SK-N-SH treated with all-trans-retinoic acid at 6 μM for 48 hours (cell line): Measurements from ENCODE around the gene TMEM214.

Experiments used
- ATAC-seq: fragments of 200-7000 bp; cut with Tn5 transposase; 3 replicates; pipeline ENCODE4 v1.9.1; 2020; ENCODE audit warnings: mild to moderate bottlenecking, moderate library complexity
- ARNTL ChIP-seq: fragments of 450-650 bp; formaldehyde crosslinking; IDR thresholded peaks from 2 replicates; pipeline ENCODE4 v1.5.0; 2020; ENCODE audit warnings: low read depth, mild to moderate bottlenecking, moderate library complexity, borderline replicate concordance
- CREB5 ChIP-seq: fragments of 250-450 bp; sonication (Bioruptor Pico); IDR thresholded peaks from 2 replicates; pipeline ENCODE4 v1.5.1; 2020; ENCODE audit warnings: low read depth, mild to moderate bottlenecking, moderate library complexity
- CSDC2 ChIP-seq: fragments of 250-450 bp; sonication (Bioruptor Pico); IDR thresholded peaks from 2 replicates; pipeline ENCODE4 v1.5.0; 2020; ENCODE audit warnings: mild to moderate bottlenecking, moderate library complexity
- CSRNP3 ChIP-seq: fragments of 250-450 bp; sonication (Bioruptor Pico); IDR thresholded peaks from 2 replicates; pipeline ENCODE4 v1.5.1; 2021; ENCODE audit warnings: mild to moderate bottlenecking, moderate library complexity
- ESRRG ChIP-seq: fragments of 250-450 bp; sonication (Bioruptor Pico); IDR thresholded peaks from 2 replicates; pipeline ENCODE4 v1.6.1; 2021; ENCODE audit warnings: mild to moderate bottlenecking
- GLIS3 ChIP-seq: fragments of 250-450 bp; sonication (Bioruptor Pico); IDR thresholded peaks from 2 replicates; pipeline ENCODE4 v1.5.0; 2020; ENCODE audit warnings: mild to moderate bottlenecking, moderate library complexity
- ISL1 ChIP-seq: fragments of 250-450 bp; sonication (Bioruptor Pico); IDR thresholded peaks from 2 replicates; pipeline ENCODE4 v2.1.2; 2022; ENCODE audit warnings: mild to moderate bottlenecking, moderate library complexity
- OSR1 ChIP-seq: fragments of 250-450 bp; sonication (Bioruptor Pico); IDR thresholded peaks from 2 replicates; pipeline ENCODE4 v1.8.0; 2022; ENCODE audit warnings: moderate library complexity, mild to moderate bottlenecking, inconsistent platforms
- PATZ1 ChIP-seq: fragments of 250-450 bp; sonication (Bioruptor Pico); IDR thresholded peaks from 2 replicates; pipeline ENCODE4 v1.8.0; 2020; ENCODE audit warnings: mild to moderate bottlenecking, moderate library complexity, borderline replicate concordance
- POU6F1 ChIP-seq: fragments of 250-450 bp; sonication (Bioruptor Pico); IDR thresholded peaks from 2 replicates; pipeline ENCODE4 v1.8.0; 2021; ENCODE audit warnings: low read depth, mild to moderate bottlenecking, moderate library complexity, borderline replicate concordance
- SNAI2 ChIP-seq: fragments of 250-450 bp; sonication (Bioruptor Pico); IDR thresholded peaks from 2 replicates; pipeline ENCODE4 v1.5.0; 2020; ENCODE audit warnings: mild to moderate bottlenecking, moderate library complexity
- TCF4 ChIP-seq: fragments of 250-450 bp; sonication (Bioruptor Pico); IDR thresholded peaks from 2 replicates; pipeline ENCODE4 v1.8.0; 2021; ENCODE audit warnings: mild to moderate bottlenecking, moderate library complexity, borderline replicate concordance
- TOX ChIP-seq: fragments of 250-450 bp; sonication (Bioruptor Pico); IDR thresholded peaks from 2 replicates; pipeline ENCODE4 v1.8.0; 2021; ENCODE audit warnings: mild to moderate bottlenecking, moderate library complexity, borderline replicate concordance
- TSHZ2 ChIP-seq: fragments of 250-450 bp; sonication (Bioruptor Pico); IDR thresholded peaks from 2 replicates; pipeline ENCODE4 v1.5.0; 2020; ENCODE audit warnings: mild to moderate bottlenecking, moderate library complexity
- ZFP3 ChIP-seq: fragments of 250-450 bp; sonication (Bioruptor Pico); IDR thresholded peaks from 2 replicates; pipeline ENCODE4 v1.5.0; 2020; ENCODE audit warnings: mild to moderate bottlenecking, moderate library complexity
- ZFP30 ChIP-seq: fragments of 450-650 bp; formaldehyde crosslinking; IDR thresholded peaks from 2 replicates; pipeline ENCODE4 v1.5.0; 2022; ENCODE audit warnings: mild to moderate bottlenecking, moderate library complexity
- ZNF565 ChIP-seq: fragments of 450-650 bp; formaldehyde crosslinking; conservative IDR thresholded peaks from 2 replicates; pipeline ENCODE4 v1.5.0; 2020; ENCODE audit warnings: low read depth, mild to moderate bottlenecking, moderate library complexity
- ZNF70 ChIP-seq: fragments of 450-650 bp; formaldehyde crosslinking; IDR thresholded peaks from 2 replicates; pipeline ENCODE4 v1.5.0; 2020; ENCODE audit warnings: mild to moderate bottlenecking, moderate library complexity
- ZNF8 ChIP-seq: fragments of 450-650 bp; formaldehyde crosslinking; IDR thresholded peaks from 2 replicates; pipeline ENCODE4 v1.5.0; 2020; ENCODE audit warnings: mild to moderate bottlenecking, moderate library complexity

The TMEM214 gene

GRCh38 chr2:27003857-27004256 lies 28.9 kb upstream of the TMEM214 start (continued):
- no peak for TF ChIP-seq OSR1 (CRISPR knock-in tag)
- no peak for TF ChIP-seq ARNTL (CRISPR knock-in tag)
- TF ChIP-seq PATZ1 (CRISPR knock-in tag), result no peak
- TF ChIP-seq ISL1 (CRISPR knock-in tag), result no peak

- no peak for ATAC-seq
- TF ChIP-seq TOX (no peak), TSHZ2 (CRISPR knock-in tag) (no peak), ARNTL (CRISPR knock-in tag) (no peak), ZNF70 (CRISPR knock-in tag) (no peak), ZFP30 (CRISPR knock-in tag) (no peak), GLIS3 (CRISPR knock-in tag) (no peak), CREB5 (no peak), TCF4 (CRISPR knock-in tag) (no peak), ZNF8 (no peak), CSRNP3 (no peak), CSDC2 (CRISPR knock-in tag) (no peak), SNAI2 (CRISPR knock-in tag) (no peak)
Measured at GRCh38 chr2:27006602-27007415, 26.0 kb upstream of the TMEM214 start.

GRCh38 chr2:27007416-27008374 lies 25.1 kb upstream of the TMEM214 start:
- no peak for ATAC-seq
- TF ChIP-seq ZNF8, result no peak
- TF ChIP-seq POU6F1, result no peak
- TF ChIP-seq ZNF565 (CRISPR knock-in tag), result no peak
- no peak for TF ChIP-seq ARNTL (CRISPR knock-in tag)
- no peak for TF ChIP-seq CSRNP3
- no peak for TF ChIP-seq OSR1 (CRISPR knock-in tag)
- no peak for TF ChIP-seq TCF4 (CRISPR knock-in tag)
- no peak for TF ChIP-seq TSHZ2 (CRISPR knock-in tag)
- no peak for TF ChIP-seq ZNF70 (CRISPR knock-in tag)
- no peak for TF ChIP-seq ZFP30 (CRISPR knock-in tag)
- no peak for TF ChIP-seq ESRRG (CRISPR knock-in tag)
- TF ChIP-seq GLIS3 (CRISPR knock-in tag), result no peak
- TF ChIP-seq TOX, result no peak
- no peak for TF ChIP-seq ISL1 (CRISPR knock-in tag)
- no peak for TF ChIP-seq ZFP3 (CRISPR knock-in tag)
